Neural cell (in vitro differentiated cells): ENCODE data around the gene CAPNS2.

Source experiments
- CTCF ChIP-seq: fragments of 450-650 bp; IDR thresholded peaks from 2 replicates; pipeline ENCODE4 v1.5.1; 2014; ENCODE audit warnings: antibody characterized with exemption, mild to moderate bottlenecking, moderate library complexity; ENCODE audit not compliant: poor library complexity, severe bottlenecking
- EP300 ChIP-seq: fragments of 450-650 bp; conservative IDR thresholded peaks from 2 replicates; pipeline ENCODE4 v1.6.1; 2014; ENCODE audit warnings: antibody characterized with exemption, mild to moderate bottlenecking, moderate library complexity; ENCODE audit not compliant: poor library complexity, severe bottlenecking
- EZH2 ChIP-seq: fragments of 200-600, 300-800 bp; shearing (Covaris generic), sonication (generic); IDR thresholded peaks from 2 replicates; pipeline ENCODE4 v1.6.1; 2014; ENCODE audit warnings: antibody characterized with exemption, low read length, borderline replicate concordance, mild to moderate bottlenecking; ENCODE audit not compliant: insufficient read depth, poor library complexity, severe bottlenecking
- MXI1 ChIP-seq: fragments of 450-650 bp; conservative IDR thresholded peaks from 2 replicates; pipeline ENCODE4 v1.6.1; 2014; ENCODE audit warnings: antibody characterized with exemption, mild to moderate bottlenecking; ENCODE audit not compliant: poor library complexity, severe bottlenecking
- POLR2AphosphoS5 ChIP-seq: IDR thresholded peaks from 2 replicates; pipeline ENCODE4 v1.6.1; 2012
- RAD21 ChIP-seq: fragments of 450-650 bp; conservative IDR thresholded peaks from 2 replicates; pipeline ENCODE4 v1.6.1; 2014; ENCODE audit warnings: antibody characterized with exemption, mild to moderate bottlenecking, moderate library complexity
- REST ChIP-seq: IDR thresholded peaks from 2 replicates; pipeline ENCODE4 v1.6.1; 2012; ENCODE audit warnings: borderline replicate concordance

- TF ChIP-seq CTCF (no peak), MXI1 (no peak), EP300 (no peak), POLR2AphosphoS5 (no peak), EZH2 (no peak), REST (no peak), RAD21 (no peak)
These were observed 19.1 kb downstream of the CAPNS2 start for GRCh38 chr16:55585631-55586030.
